Transverse colon (tissue), 4 donors: ENCODE data around the gene NAGS. TPM values are rescaled to one million over a fixed set of nuclear protein-coding genes. Genes with fewer than 3 reads are reported as not detected.

ENCODE experiments used
- DNase-seq: peaks from one replicate; pipeline ENCODE4 v3.0.0-alpha.2; 2019
- H3K27ac ChIP-seq, 4 donors: fragments of 200-600 bp; sonication (generic); 2 replicates each; pipeline ENCODE4 v1.5.1; 2016 to 2018; ENCODE audit warnings: inconsistent platforms in 4 of 4
- H3K27me3 ChIP-seq: fragments of 200-600 bp; sonication (generic); 2 replicates; pipeline ENCODE4 v1.5.1; 2017; ENCODE audit warnings: inconsistent platforms
- H3K36me3 ChIP-seq, 4 donors: fragments of 200-600 bp; sonication (generic); 2 replicates each; pipeline ENCODE4 v1.5.1; 2017 to 2019; ENCODE audit warnings: inconsistent platforms in 4 of 4
- H3K4me1 ChIP-seq, 4 donors: fragments of 200-600 bp; sonication (generic); 2 replicates each; pipeline ENCODE4 v1.5.1; 2017 to 2020; ENCODE audit warnings: inconsistent platforms in 4 of 4
- H3K4me3 ChIP-seq, 4 donors: fragments of 200-600 bp; sonication (generic); 1 replicate in 1 of 4; 2 replicates in 3 of 4; pipeline versions ENCODE4 v1.5.1 to v1.6.1; 2017 to 2019; ENCODE audit warnings: inconsistent platforms in 4 of 4
- H3K9me3 ChIP-seq, 2 donors: fragments of 200-600 bp; sonication (generic); 2 replicates each; pipeline ENCODE4 v1.5.1; 2017 to 2019; ENCODE audit warnings: inconsistent platforms in 2 of 2
- EP300 ChIP-seq: sonication (generic); formaldehyde crosslinking; IDR thresholded peaks from one replicate; pipeline ENCODE4 v1.6.1; 2017; ENCODE audit warnings: antibody characterized with exemption, low read depth
- POLR2A ChIP-seq: fragments of 450-650 bp; IDR thresholded peaks from one replicate; pipeline ENCODE4 v1.6.1; 2016; ENCODE audit warnings: antibody characterized with exemption, mild to moderate bottlenecking, moderate library complexity
- POLR2AphosphoS5 ChIP-seq, 3 donors: sonication (generic); formaldehyde crosslinking; IDR thresholded peaks; one replicate each; pipeline ENCODE4 v1.6.1; 2016; ENCODE audit warnings: antibody characterized with exemption in 3 of 3
- WGBS, 2 donors: methylation state at CpG; one replicate each; pipeline ENCODE4 v1.1.5; 2018; ENCODE audit warnings: low coverage in 1 of 2; 5-methylcytosine and 5-hydroxymethylcytosine counted together
- in situ Hi-C, 4 donors: fragments of 200-750 bp; cut with MboI; loops; one replicate each; pipeline versions ENCODE4 v1.15.0 to v1.15.1; 2017; ENCODE audit warnings: low sequenced_read_pairs in 3 of 4, low pct_ligation_motif_present in 1 of 4, low pct_unique_long_range_greater_than_20kb in 1 of 4
- intact Hi-C: fragments of 100-400 bp; cut with DNase I; formaldehyde crosslinking; loops from one replicate; pipeline ENCODE4 v1.15.1; 2023; ENCODE audit warnings: low total_unique reads
- total RNA-seq, 4 donors: library from RNA; depleted of rRNA; stranded (reverse); fragments of >200 nt; gene quantifications; one replicate each; pipeline ENCODE4 v1.1.0, GENCODE V29; 2016
- TF ChIP-seq, protein P1 (sequence below), 5 experiments: fragments of 200-600 bp in 3 of 5; fragments of 450-650 bp in 2 of 5; sonication (generic) in 3 of 5; IDR thresholded peaks; 1 replicate in 2 of 5; 2 replicates in 3 of 5; pipeline ENCODE4 v1.5.1; 2016 to 2017; ENCODE audit warnings: antibody characterized with exemption in 5 of 5, inconsistent platforms in 3 of 5, mild to moderate bottlenecking in 2 of 5, moderate library complexity in 1 of 5

The NAGS gene
- total RNA-seq, 4 donors from 2014 or later, result 3.0 to 46.3 (median 17.7) TPM

DNA sequence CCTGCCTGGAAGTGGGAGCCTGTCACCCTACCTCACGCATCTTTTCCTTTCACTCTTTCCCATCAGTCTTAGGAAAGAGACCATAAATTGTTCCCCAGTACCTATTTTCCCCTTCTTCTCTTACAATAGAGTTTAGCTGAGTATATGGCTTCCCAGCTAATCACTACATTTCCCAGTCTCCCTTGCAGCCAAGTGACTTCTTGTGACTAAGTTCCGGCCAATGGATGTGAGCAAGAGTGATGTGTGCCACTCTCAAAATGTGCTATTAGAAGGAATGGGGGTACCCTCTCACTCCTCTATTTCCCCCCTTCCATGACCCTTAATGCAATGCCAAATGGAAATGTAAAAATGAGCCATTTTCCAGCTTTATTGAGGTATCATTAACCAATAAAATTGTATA, 42.5 kb upstream of the NAGS start:
- in situ Hi-C loops (no loop called here), intact Hi-C loops (no loop called here)
- no peaks in the 10 kb centered on the region for H3K4me1 ChIP-seq
- 78 to 88% methylated on average over 1 to 2 of the region's 2 CpGs for WGBS, 2 donors
- H3K36me3 ChIP-seq, result no peaks in the 10 kb centered on the region
- H3K27me3 ChIP-seq, result peaks cover 54% of the 10 kb centered on the region
- TF ChIP-seq POLR2AphosphoS5 (IDR thresholded peaks at IDR 0.05), result no peak
- TF ChIP-seq, protein P1, sequence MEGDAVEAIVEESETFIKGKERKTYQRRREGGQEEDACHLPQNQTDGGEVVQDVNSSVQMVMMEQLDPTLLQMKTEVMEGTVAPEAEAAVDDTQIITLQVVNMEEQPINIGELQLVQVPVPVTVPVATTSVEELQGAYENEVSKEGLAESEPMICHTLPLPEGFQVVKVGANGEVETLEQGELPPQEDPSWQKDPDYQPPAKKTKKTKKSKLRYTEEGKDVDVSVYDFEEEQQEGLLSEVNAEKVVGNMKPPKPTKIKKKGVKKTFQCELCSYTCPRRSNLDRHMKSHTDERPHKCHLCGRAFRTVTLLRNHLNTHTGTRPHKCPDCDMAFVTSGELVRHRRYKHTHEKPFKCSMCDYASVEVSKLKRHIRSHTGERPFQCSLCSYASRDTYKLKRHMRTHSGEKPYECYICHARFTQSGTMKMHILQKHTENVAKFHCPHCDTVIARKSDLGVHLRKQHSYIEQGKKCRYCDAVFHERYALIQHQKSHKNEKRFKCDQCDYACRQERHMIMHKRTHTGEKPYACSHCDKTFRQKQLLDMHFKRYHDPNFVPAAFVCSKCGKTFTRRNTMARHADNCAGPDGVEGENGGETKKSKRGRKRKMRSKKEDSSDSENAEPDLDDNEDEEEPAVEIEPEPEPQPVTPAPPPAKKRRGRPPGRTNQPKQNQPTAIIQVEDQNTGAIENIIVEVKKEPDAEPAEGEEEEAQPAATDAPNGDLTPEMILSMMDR (IDR thresholded peaks at IDR 0.05), result no peak
- no peak for TF ChIP-seq EP300
- no peak for TF ChIP-seq POLR2A
- no peak overlapping the region for H3K27ac ChIP-seq
- H3K4me3 ChIP-seq, result no peak overlapping the region
- DNase-seq, result no peak
- no peaks in the 10 kb centered on the region for H3K9me3 ChIP-seq

DNA sequence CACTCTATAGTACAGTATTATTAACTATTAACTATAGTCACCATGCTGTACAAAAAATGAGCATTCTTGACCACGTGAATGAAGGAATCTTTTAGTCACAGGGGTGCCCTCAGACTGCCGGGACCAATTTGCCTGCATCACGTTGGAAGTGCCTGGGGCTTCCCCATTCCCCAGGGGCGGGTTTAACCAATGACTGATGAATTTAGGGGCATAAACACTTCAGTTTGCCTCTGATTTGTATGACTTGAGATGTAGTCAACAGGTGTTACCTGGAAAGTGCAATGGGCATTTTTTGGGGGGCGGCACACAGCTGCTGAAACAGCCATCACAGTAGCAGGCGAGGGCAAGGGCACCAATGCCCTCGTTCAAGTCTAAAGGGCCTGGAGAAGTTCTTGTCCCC, 41.9 kb upstream of the NAGS start:
- H3K27ac ChIP-seq, result no peak overlapping the region
- intact Hi-C loops, result no loop called here
- H3K27me3 ChIP-seq, result peaks cover 54% of the 10 kb centered on the region
- no peaks in the 10 kb centered on the region for H3K4me1 ChIP-seq
- in situ Hi-C loops, result no loop called here
- 38% methylated on average over 1 to 7 of the region's 7 CpGs for WGBS, 2 donors
- no peaks in the 10 kb centered on the region for H3K9me3 ChIP-seq
- no peak for DNase-seq
- no peak overlapping the region for H3K4me3 ChIP-seq
- H3K36me3 ChIP-seq, result no peaks in the 10 kb centered on the region
- TF ChIP-seq EP300, result no peak
- no peak for TF ChIP-seq POLR2AphosphoS5 (IDR thresholded peaks at IDR 0.05)
- TF ChIP-seq, protein P1 (IDR thresholded peaks at IDR 0.05), result no peak
- no peak for TF ChIP-seq POLR2A

DNA sequence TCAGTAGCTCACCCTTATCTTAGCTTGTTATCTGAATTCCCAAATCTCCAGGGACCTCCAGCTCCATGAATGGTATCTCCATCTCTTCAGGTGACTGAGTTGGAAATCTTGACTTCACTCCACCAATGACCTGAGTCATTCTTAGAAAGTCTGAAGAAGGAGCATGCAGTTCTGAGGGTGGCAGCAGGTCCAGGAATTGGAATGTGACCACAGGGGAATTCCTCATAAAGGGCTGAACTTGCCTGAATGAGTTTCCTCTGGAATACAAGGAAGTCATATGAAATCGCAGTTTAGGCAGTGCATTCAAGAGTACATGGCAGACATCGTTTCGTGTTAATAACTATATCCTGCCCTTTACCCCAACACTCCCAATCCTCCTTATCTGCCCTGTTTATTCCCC, 38.1 kb upstream of the NAGS start:
- Histone ChIP-seq H3K27ac (no peak overlapping the region), H3K27me3 (peaks cover 30% of the 10 kb centered on the region), H3K4me1 (no peaks in the 10 kb centered on the region), H3K4me3 (no peak overlapping the region), H3K36me3 (no peaks in the 10 kb centered on the region), H3K9me3 (no peaks in the 10 kb centered on the region)
- intact Hi-C loops, result no loop called here
- in situ Hi-C loops, result no loop called here
- DNase-seq, result no peak
- TF ChIP-seq, protein P1 (IDR thresholded peaks at IDR 0.05), result no peak
- TF ChIP-seq POLR2AphosphoS5 (IDR thresholded peaks at IDR 0.05) (no peak), POLR2A (no peak)
- WGBS, 2 donors, result 41 to 52% methylated on average over 3 of the region's 3 CpGs

DNA sequence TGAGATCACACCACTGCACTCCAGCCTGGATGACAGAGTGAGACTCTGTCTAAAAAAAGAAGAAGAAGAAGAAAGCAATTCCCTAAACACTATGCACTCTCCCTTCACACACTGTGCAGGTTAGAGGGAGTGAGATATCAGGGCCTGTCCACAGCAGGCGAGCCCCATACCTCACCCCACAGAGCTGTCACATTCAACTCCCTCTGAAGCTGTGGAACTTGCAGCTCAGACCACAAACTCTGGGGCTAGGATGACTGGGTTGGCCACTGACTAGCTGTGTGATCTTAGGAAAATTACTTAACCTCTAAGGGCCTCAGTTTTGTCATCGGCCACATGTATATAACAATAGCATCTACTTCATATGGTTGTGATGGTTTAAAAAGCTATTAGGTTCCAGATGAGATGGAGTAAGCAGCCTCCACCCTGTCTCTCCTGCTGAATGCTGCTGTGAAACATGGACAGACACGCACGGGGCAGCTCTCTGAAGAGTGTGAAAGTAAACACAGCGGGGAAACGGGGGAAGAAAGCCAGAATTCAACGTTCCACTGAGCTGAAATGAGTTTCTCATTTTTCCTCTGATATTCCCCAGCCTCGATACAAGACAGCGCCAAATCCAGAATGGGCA, 37.1 kb upstream of the NAGS start:
- DNase-seq, result no peak
- H3K27me3 ChIP-seq, result peaks cover 35% of the 10 kb centered on the region
- H3K27ac ChIP-seq, result no peak overlapping the region
- no peaks in the 10 kb centered on the region for H3K9me3 ChIP-seq
- in situ Hi-C loops (no loop called here), intact Hi-C loops (no loop called here)
- H3K36me3 ChIP-seq, result no peaks in the 10 kb centered on the region
- no peak overlapping the region for H3K4me3 ChIP-seq
- TF ChIP-seq, protein P1 (IDR thresholded peaks at IDR 0.05), result no peak
- TF ChIP-seq EP300 (no peak), POLR2AphosphoS5 (IDR thresholded peaks at IDR 0.05) (no peak), POLR2A (no peak)
- no peaks in the 10 kb centered on the region for H3K4me1 ChIP-seq
- WGBS, 2 donors, result 61 to 79% methylated on average over 8 to 9 of the region's 9 CpGs
